Stimulated activated effector memory CD8-positive, alpha-beta T cell treated with anti-CD3 and anti-CD28 coated beads, Interleukin-12 subunit alpha, Interleukin-12 subunit beta, amount 100 ng/mL, for 72 hours (primary cell): ENCODE data around the gene CCDC106.

ENCODE experiments used
- ATAC-seq: fragments of 150-1000 bp; cut with Tn5 transposase; 2 replicates; pipeline ENCODE4 v1.10.0; 2021
- DNase-seq, 2 donors: peaks; one replicate each; pipeline ENCODE4 v3.0.0; 2021 to 2022; ENCODE audit warnings: low spot score in 2 of 2
- H3K27ac Mint-ChIP-seq: one replicate; pipeline ENCODE4 v1.8.0; 2022; ENCODE audit warnings: mild to moderate bottlenecking, mixed read lengths
- H3K36me3 Mint-ChIP-seq: one replicate; pipeline ENCODE4 v1.8.0; 2022; ENCODE audit warnings: mild to moderate bottlenecking, mixed read lengths
- H3K4me1 Mint-ChIP-seq: one replicate; pipeline ENCODE4 v1.8.0; 2022; ENCODE audit warnings: mixed read lengths
- H3K4me3 Mint-ChIP-seq: one replicate; pipeline ENCODE4 v1.8.0; 2022; ENCODE audit warnings: mild to moderate bottlenecking, mixed read lengths
- H3K9me3 Mint-ChIP-seq: one replicate; pipeline ENCODE4 v1.8.0; 2022; ENCODE audit warnings: mixed read lengths

Gene CCDC106

GRCh38 chr19:55621205-55621672, 26.8 kb upstream of the CCDC106 start:
- H3K4me3 Mint-ChIP-seq: no peak overlapping the region
- no peaks in the 10 kb centered on the region for H3K9me3 Mint-ChIP-seq
- peak overlapping the region; percentile 43 for H3K27ac Mint-ChIP-seq

DNA sequence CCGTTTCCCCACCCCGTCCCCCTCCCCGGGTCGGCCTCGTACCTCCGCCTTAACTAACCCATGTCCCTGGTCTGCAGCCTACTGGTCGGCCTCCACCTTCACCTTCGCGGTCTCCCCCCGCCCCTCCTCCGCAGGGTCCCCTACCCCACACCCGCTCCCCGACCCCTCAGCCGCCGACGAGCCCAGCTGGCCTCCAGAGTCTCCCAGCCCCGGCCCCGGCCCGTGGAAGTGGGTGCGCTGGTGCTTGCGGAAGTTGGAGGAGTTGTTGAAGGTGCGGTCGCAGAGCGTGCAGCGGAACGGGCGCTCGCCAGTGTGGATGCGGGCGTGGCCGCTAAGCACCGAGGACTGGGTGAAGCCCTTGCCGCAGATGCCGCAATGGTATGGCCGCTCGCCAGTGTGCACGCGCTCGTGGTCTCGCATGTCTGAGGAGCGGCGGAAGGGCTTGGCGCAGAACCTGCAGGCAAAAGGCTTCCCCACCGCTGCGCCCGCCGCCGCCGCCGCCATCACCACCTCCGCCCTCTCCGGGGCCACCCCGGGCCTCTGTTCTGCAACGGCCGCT, 26.3 kb upstream of the CCDC106 start:
- Mint-ChIP-seq H3K9me3 (no peaks in the 10 kb centered on the region), H3K4me1 (peaks cover 29% of the 10 kb centered on the region), H3K4me3 (no peak overlapping the region), H3K36me3 (peaks cover 62% of the 10 kb centered on the region), H3K27ac (no peak overlapping the region)
- ATAC-seq (no peak), DNase-seq (no peak)

More at GRCh38 chr19:55621205-55621672, 26.8 kb upstream of the CCDC106 start:
- peaks cover 60% of the 10 kb centered on the region for H3K36me3 Mint-ChIP-seq
- no peak for ATAC-seq
- no peak for DNase-seq
- H3K4me1 Mint-ChIP-seq: peaks cover 24% of the 10 kb centered on the region

DNA sequence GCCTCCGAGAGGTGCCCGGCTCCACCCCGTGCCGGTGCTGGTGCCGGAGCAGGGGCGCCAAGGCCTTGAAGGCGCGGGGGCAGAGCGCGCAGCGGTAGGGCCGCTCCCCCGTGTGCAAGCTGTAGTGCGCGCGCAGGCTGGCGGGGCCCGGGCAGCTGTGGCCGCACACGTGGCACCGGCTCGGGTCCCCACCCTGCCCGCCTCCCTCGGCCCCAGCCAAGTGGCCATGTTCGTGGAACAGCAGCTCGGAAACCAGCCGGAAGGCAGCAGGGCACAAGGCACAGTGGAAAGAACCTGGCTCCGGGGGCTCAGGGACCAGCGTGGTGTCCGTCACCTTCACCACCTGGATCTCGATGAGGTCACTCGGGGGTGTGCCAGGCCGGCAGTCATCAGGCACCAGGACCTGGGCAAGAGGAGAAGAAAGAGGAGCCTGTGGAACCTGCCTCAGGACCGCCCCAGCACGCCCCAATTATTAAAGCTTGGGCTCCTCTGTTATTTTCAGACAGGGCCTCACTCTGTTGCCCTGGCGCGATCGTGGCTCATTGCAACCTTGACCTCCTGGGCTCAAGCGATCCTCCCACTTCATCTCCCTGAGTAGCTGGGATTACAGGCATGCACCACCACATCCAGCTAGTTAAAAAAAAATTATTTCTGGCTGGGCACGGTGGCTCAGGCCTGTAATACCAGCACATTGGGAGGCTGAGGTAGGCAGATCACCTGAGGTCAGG, 25.6 kb upstream of the CCDC106 start:
- DNase-seq (no peak), ATAC-seq (no peak)
- Mint-ChIP-seq H3K27ac (no peak overlapping the region), H3K4me3 (no peak overlapping the region), H3K9me3 (no peaks in the 10 kb centered on the region), H3K4me1 (peaks cover 33% of the 10 kb centered on the region), H3K36me3 (peaks cover 58% of the 10 kb centered on the region)

DNA sequence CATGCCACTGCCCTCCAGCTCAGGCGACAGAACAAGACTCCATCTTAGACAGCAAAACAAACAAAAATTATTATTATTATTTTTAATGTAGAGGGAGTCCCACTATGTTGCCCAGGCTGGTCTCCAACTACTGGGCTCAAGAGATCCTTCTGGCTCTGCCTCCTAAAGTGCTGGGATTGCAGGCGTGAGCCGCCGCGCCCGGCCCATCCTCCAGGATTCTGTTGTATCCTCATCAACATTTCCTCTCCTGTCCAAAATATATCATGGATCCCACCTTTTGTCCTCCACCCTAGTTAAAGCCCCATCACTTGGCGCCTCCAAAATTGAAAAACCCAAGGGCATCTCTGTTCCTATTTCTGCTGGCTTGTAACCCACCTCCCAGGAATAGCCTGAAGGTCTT, 24.9 kb upstream of the CCDC106 start:
- no peak overlapping the region for H3K27ac Mint-ChIP-seq

DNA sequence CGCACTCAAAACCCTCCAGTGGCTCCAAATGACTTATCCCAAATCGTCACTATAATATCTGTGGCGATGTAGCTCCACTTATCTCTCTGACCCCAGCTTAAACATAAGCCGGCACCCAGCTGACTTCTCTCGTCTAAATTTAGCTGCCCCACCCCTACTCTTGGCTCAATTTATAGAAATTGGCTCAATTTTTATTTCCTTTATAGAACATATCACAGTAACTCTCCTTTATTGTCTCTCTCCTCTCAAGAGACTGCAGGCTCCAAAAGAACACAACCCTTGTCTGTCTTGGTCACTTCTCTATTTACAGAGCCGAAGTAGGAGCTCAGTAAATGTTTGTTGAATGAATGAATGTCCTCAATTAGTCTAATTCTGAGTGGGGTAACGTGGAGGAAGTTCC, 24.5 kb upstream of the CCDC106 start:
- no peak for DNase-seq
- peaks cover 46% of the 10 kb centered on the region for H3K36me3 Mint-ChIP-seq
- H3K4me1 Mint-ChIP-seq: peaks cover 33% of the 10 kb centered on the region
- peak overlapping the region; percentile 76 for H3K4me3 Mint-ChIP-seq
- no peaks in the 10 kb centered on the region for H3K9me3 Mint-ChIP-seq
- peak overlapping the region; percentile 95 for H3K27ac Mint-ChIP-seq
- ATAC-seq: no peak

More for the DNA sequence above, 24.9 kb upstream of the CCDC106 start:
- Mint-ChIP-seq H3K9me3 (no peaks in the 10 kb centered on the region), H3K4me1 (peaks cover 33% of the 10 kb centered on the region), H3K4me3 (no peak overlapping the region), H3K36me3 (peaks cover 50% of the 10 kb centered on the region)
- no peak for DNase-seq
- ATAC-seq: no peak

- H3K36me3 Mint-ChIP-seq: peaks cover 45% of the 10 kb centered on the region
- peak; percentile 98 for DNase-seq
- H3K27ac Mint-ChIP-seq: peak within 1 kb of the TSS; percentile 95
- H3K9me3 Mint-ChIP-seq: no peaks in the 10 kb centered on the region
- peaks cover 33% of the 10 kb centered on the region for H3K4me1 Mint-ChIP-seq
- peak within 1 kb of the TSS; percentile 76 for H3K4me3 Mint-ChIP-seq
- peak; percentile 71 for ATAC-seq
These were observed 23.7 kb upstream of the CCDC106 start, which contains the start of gene ZNF784 for GRCh38 chr19:55624109-55625003. TSS of gene ZNF784 (minus strand) at chr19:55624566. CDS start at chr19:55624561, 5 bp downstream.

DNA sequence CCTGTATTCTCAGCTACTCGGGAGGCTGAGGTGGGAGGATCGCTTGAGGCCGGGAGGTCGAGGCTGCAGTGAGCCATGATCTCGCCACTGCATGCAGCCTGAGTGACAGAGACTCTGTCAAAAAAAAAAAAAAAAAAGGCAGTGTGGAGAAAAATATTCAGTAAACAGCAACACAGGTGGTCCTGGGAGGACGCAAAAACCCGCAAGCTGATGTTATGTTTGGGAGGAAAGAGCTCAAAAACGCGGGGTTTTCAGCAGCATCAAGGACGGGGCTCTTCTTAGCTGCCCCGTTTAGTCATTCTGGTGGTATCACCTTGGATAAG, 23.0 kb upstream of the CCDC106 start:
- Mint-ChIP-seq H3K9me3 (no peaks in the 10 kb centered on the region), H3K4me1 (peaks cover 33% of the 10 kb centered on the region), H3K4me3 (peak overlapping the region; percentile 76), H3K27ac (peak overlapping the region; percentile 95), H3K36me3 (peaks cover 40% of the 10 kb centered on the region)
- DNase-seq: no peak
- no peak for ATAC-seq

GRCh38 chr19:55626350-55626749, 21.7 kb upstream of the CCDC106 start:
- peak overlapping the region; percentile 49 for H3K4me3 Mint-ChIP-seq
- H3K9me3 Mint-ChIP-seq: no peaks in the 10 kb centered on the region

DNA sequence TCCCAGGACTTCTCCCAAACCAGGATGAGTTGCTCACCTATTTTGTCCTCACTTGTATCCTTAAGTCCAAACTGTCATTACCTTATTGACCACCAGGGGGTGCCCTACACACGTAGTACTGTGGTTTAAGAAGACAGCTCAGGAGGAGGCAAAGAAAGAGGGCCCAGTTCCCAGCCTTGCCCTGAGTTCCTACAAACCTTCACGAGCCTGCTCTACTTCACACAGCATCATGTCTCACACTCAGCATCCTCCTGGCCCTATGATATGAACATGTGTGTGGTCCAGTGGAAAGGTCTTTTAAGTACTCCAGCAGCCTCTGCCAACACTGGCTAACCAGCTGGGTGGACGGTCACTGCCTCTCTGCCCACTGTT, 15.6 kb upstream of the CCDC106 start:
- Mint-ChIP-seq H3K4me1 (peaks cover 43% of the 10 kb centered on the region), H3K9me3 (no peaks in the 10 kb centered on the region), H3K27ac (peak overlapping the region; percentile 60), H3K36me3 (peaks cover 24% of the 10 kb centered on the region), H3K4me3 (peak overlapping the region; percentile 21)
- ATAC-seq (peak; percentile 61), DNase-seq (peak; percentile 88 to 95)

More at GRCh38 chr19:55626350-55626749, 21.7 kb upstream of the CCDC106 start:
- ATAC-seq (peak; percentile 72), DNase-seq (peak in 1 of 2 donors; percentile 80)
- Mint-ChIP-seq H3K27ac (peak overlapping the region; percentile 6), H3K36me3 (peaks cover 30% of the 10 kb centered on the region), H3K4me1 (peaks cover 33% of the 10 kb centered on the region)

DNA sequence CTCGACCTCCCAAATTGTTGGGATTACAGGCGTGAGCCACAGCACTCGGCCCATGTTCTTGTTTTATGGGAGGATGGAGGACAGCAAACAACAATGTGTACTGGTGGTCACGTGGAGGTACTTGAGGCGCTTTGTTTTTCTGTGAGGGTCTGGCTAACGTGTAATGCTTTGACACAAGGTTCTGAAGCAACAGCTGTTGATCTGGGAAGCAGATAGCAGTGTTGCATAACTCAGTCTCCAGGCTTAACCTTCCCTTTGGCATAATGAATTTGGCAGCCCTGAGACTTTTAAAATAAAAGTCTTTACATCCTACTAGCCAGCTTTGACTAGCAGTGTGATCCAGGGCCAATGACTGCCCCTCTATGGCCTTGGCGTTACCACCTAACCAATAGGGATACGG, 14.2 kb upstream of the CCDC106 start:
- DNase-seq (no peak), ATAC-seq (no peak)
- peak overlapping the region; percentile 100 for H3K4me3 Mint-ChIP-seq
- peaks cover 35% of the 10 kb centered on the region for H3K36me3 Mint-ChIP-seq
- H3K9me3 Mint-ChIP-seq: no peaks in the 10 kb centered on the region
- H3K4me1 Mint-ChIP-seq: peaks cover 54% of the 10 kb centered on the region
- no peak overlapping the region for H3K27ac Mint-ChIP-seq

DNA sequence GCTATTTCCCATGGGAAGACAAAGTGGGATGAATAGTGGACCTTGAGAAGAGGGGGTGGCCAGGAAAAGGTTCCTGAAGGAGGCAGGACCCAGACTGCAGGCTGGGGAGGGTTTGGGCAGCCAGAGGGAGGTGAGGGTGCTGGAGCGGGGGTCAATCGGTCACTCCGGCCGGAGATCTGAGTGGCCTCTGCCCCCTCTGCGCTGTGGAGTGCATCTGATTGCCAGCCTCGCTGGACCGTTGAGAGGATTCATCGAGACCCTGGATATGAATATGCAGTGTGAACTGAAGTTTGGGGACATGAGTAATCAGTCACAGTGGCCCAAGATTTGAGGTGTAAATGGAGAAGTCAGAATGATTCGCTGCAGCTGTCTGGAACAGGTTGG, 12.7 kb upstream of the CCDC106 start:
- H3K4me3 Mint-ChIP-seq: peak overlapping the region; percentile 100
- H3K4me1 Mint-ChIP-seq: peaks cover 66% of the 10 kb centered on the region
- H3K36me3 Mint-ChIP-seq: peaks cover 41% of the 10 kb centered on the region
- H3K9me3 Mint-ChIP-seq: no peaks in the 10 kb centered on the region
- peak; percentile 62 for ATAC-seq
- peak overlapping the region; percentile 100 for H3K27ac Mint-ChIP-seq
- DNase-seq: no peak

DNA sequence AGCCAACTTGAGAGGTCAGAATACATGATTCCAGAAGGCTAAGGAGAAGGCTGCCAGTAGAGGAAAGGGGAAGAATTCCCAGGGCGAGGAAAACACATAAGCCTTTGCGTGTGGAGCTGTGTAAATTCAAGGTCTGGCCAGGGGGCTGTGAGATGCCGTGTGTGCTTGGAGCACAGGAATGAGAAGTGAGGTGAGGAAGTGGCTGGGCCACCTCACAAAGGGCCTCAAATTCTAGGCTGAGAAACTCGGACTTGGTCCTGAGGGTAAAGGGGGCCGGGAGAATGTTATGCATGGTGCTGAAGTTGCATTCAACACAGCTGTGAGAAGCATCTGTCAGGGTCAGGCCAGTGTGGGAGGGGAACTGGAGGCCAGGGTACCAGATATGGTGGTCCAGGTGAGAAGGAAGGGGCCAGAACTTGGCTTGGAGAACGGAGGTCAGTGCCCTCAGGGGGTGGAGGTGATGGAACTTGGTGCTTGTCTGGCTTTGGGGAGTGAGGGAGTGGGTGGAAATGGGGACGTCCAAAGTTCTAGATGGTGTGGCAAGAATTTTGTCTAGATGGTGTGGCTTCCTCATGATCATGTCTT, 12.1 kb upstream of the CCDC106 start:
- H3K9me3 Mint-ChIP-seq: no peaks in the 10 kb centered on the region
- DNase-seq (no peak), ATAC-seq (no peak)
- H3K4me1 Mint-ChIP-seq: peaks cover 69% of the 10 kb centered on the region
- H3K36me3 Mint-ChIP-seq: peaks cover 45% of the 10 kb centered on the region
- H3K4me3 Mint-ChIP-seq: peak overlapping the region; percentile 100
- H3K27ac Mint-ChIP-seq: peak overlapping the region; percentile 100

GRCh38 chr19:55636723-55637122, 11.3 kb upstream of the CCDC106 start:
- no peak for ATAC-seq
- peak overlapping the region; percentile 100 for H3K4me3 Mint-ChIP-seq
- no peak for DNase-seq
- peaks cover 70% of the 10 kb centered on the region for H3K4me1 Mint-ChIP-seq
- no peaks in the 10 kb centered on the region for H3K9me3 Mint-ChIP-seq
- H3K27ac Mint-ChIP-seq: peak overlapping the region; percentile 100
- peaks cover 53% of the 10 kb centered on the region for H3K36me3 Mint-ChIP-seq

GRCh38 chr19:55637534-55637933, 10.5 kb upstream of the CCDC106 start:
- H3K4me1 Mint-ChIP-seq: peaks cover 70% of the 10 kb centered on the region
- peaks cover 60% of the 10 kb centered on the region for H3K36me3 Mint-ChIP-seq
- H3K9me3 Mint-ChIP-seq: no peaks in the 10 kb centered on the region
- H3K27ac Mint-ChIP-seq: peak overlapping the region; percentile 100
- peak overlapping the region; percentile 100 for H3K4me3 Mint-ChIP-seq
- no peak for DNase-seq
- ATAC-seq: no peak

DNA sequence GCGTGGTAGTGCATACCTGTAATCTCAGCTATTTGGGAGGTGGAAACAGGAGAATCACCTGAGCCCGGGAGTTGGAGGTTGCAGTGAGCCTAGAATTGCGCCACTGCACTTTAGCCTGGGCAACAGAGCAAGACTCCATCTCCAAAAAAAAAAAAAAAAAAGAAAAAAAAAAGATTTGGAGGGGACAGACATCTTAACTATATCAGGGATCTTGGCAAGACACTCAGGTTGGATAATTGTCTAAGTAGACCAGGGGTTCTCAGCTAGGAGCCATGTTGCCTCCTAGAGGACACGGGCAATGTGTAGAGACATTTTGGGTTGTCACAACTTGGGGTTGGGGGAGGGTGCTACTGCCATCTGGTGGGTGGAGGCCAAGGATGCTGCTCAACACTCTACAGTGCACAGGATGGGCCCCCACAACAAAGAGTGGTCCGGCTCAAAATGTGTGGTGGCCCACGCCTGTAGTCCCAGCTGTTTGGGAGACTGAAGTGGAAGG, 9.1 kb upstream of the CCDC106 start:
- Mint-ChIP-seq H3K9me3 (no peaks in the 10 kb centered on the region), H3K4me1 (peaks cover 79% of the 10 kb centered on the region), H3K27ac (no peak overlapping the region), H3K36me3 (peaks cover 72% of the 10 kb centered on the region), H3K4me3 (peak overlapping the region; percentile 92)
- ATAC-seq: no peak
- DNase-seq: peak in 1 of 2 donors; percentile 80
